GM12865 (cell line): Measurements from ENCODE around the gene BRIP1.
A peak's percentile ranks its signal among the peaks of the same experiment; 100 is the strongest.

Source experiments
- DNase-seq: peaks from one replicate; pipeline ENCODE4 v3.0.0; 2010; ENCODE audit warnings: low read depth
- H3K4me3 ChIP-seq: 2 replicates; pipeline ENCODE4 v1.5.1; 2011; ENCODE audit warnings: mild to moderate bottlenecking, low read depth, low read length, control low read depth
- CTCF ChIP-seq: IDR thresholded peaks from 2 replicates; pipeline ENCODE4 v1.5.1; 2011; ENCODE audit warnings: low read length, control low read depth, low read depth, inconsistent platforms; ENCODE audit not compliant: insufficient read depth; ENCODE audit errors: missing control alignments

Gene BRIP1

GRCh38 chr17:61875804-61876203 is 12.5 kb upstream of the BRIP1 start:
- no peak for TF ChIP-seq CTCF
- no peak for DNase-seq
- no peak overlapping the region for H3K4me3 ChIP-seq

- H3K4me3 ChIP-seq: no peak overlapping the region
- no peak for TF ChIP-seq CTCF
- DNase-seq: peak; percentile 5
Measured at GRCh38 chr17:61875285-61875684, 12.0 kb upstream of the BRIP1 start.

GRCh38 chr17:61874075-61874474 is 10.7 kb upstream of the BRIP1 start:
- DNase-seq: no peak
- no peak overlapping the region for H3K4me3 ChIP-seq
- TF ChIP-seq CTCF: no peak

- TF ChIP-seq CTCF: no peak
- H3K4me3 ChIP-seq: no peak overlapping the region
- no peak for DNase-seq
Measured at GRCh38 chr17:61872099-61872498, 8.8 kb upstream of the BRIP1 start.

GRCh38 chr17:61869138-61869537 is 5.8 kb upstream of the BRIP1 start:
- DNase-seq: no peak
- H3K4me3 ChIP-seq: no peak overlapping the region
- no peak for TF ChIP-seq CTCF

- no peak overlapping the region for H3K4me3 ChIP-seq
- no peak for DNase-seq
- TF ChIP-seq CTCF: no peak
Measured at GRCh38 chr17:61868074-61868473, 4.7 kb upstream of the BRIP1 start.

- no peak for DNase-seq
- no peak overlapping the region for H3K4me3 ChIP-seq
- no peak for TF ChIP-seq CTCF
Measured at GRCh38 chr17:61867033-61867432, 3.7 kb upstream of the BRIP1 start.
